ACC112 (cell line): Measurements from ENCODE around the gene FKBP7.
A peak's percentile ranks its signal among the peaks of the same experiment; 100 is the strongest.
"Not testable (repeated sequence)": the region's sequence is repeated elsewhere in the genome, so short reads cannot be mapped to it uniquely, and the experiment has no call there.

Experiments used
- H2AFZ ChIP-seq: fragments of 200-600 bp; sonication (generic); one replicate; pipeline ENCODE4 v1.6.0; 2017; ENCODE audit warnings: antibody characterized with exemption, low read length; ENCODE audit not compliant: unreplicated experiment
- H3K27ac ChIP-seq: fragments of 200-600 bp; sonication (generic); 2 replicates; pipeline ENCODE4 v1.5.1; 2014; ENCODE audit warnings: low read depth, mild to moderate bottlenecking, antibody characterized with exemption, low read length, moderate library complexity
- H3K27me3 ChIP-seq: fragments of 200-600 bp; sonication (generic); 2 replicates; pipeline ENCODE4 v1.6.1; 2014; ENCODE audit warnings: mild to moderate bottlenecking, antibody characterized with exemption, low read length, moderate library complexity, mixed read lengths; ENCODE audit not compliant: insufficient read depth
- H3K36me3 ChIP-seq: fragments of 200-600 bp; sonication (generic); 2 replicates; pipeline ENCODE4 v1.6.1; 2016; ENCODE audit warnings: mild to moderate bottlenecking, antibody characterized with exemption, low read length, moderate library complexity, mixed read lengths; ENCODE audit not compliant: insufficient read depth
- H3K4me1 ChIP-seq: fragments of 200-600 bp; sonication (generic); one replicate; pipeline ENCODE4 v1.6.1; 2016; ENCODE audit warnings: low read length, mixed read lengths; ENCODE audit not compliant: insufficient read depth, unreplicated experiment, control insufficient read depth
- H3K4me3 ChIP-seq: fragments of 200-600 bp; sonication (generic); 2 replicates; pipeline ENCODE4 v1.5.1; 2014; ENCODE audit warnings: mild to moderate bottlenecking, low read depth, low read length
- H3K79me2 ChIP-seq: fragments of 200-600 bp; sonication (generic); one replicate; pipeline ENCODE4 v1.6.0; 2016; ENCODE audit warnings: low read length; ENCODE audit not compliant: control insufficient read depth, unreplicated experiment, insufficient read depth

FKBP7 gene

GRCh38 chr2:178478439-178479274, at the start of gene FKBP7:
TSS of gene FKBP7 (minus strand) at chr2:178478600. CDS start at chr2:178478499, 101 bp downstream.
- Histone ChIP-seq H3K4me3 (peak within 1 kb of the TSS; percentile 89), H2AFZ (peak within 1 kb of the TSS; percentile 92), H3K4me1 (peaks cover 23% of the 10 kb centered on the region), H3K79me2 (peaks cover 37% of the 10 kb centered on the region), H3K36me3 (no peaks in the 10 kb centered on the region), H3K27ac (peak within 1 kb of the TSS; percentile 75), H3K27me3 (no peaks in the 10 kb centered on the region)

GRCh38 chr2:178527592-178527991, 49.2 kb upstream of the FKBP7 start:
- no peak overlapping the region for H3K4me3 ChIP-seq
- no peaks in the 10 kb centered on the region for H3K27me3 ChIP-seq
- H3K79me2 ChIP-seq = peaks cover 54% of the 10 kb centered on the region
- H3K27ac ChIP-seq = no peak overlapping the region
- H2AFZ ChIP-seq = no peak overlapping the region
- H3K4me1 ChIP-seq = peaks cover 8% of the 10 kb centered on the region
- H3K36me3 ChIP-seq = peaks cover 19% of the 10 kb centered on the region; the same call in 1 of the 2 replicates

GRCh38 chr2:178526256-178526655, 47.9 kb upstream of the FKBP7 start:
- peaks cover 9% of the 10 kb centered on the region; the same call in 1 of the 2 replicates for H3K36me3 ChIP-seq
- no peak overlapping the region for H3K4me3 ChIP-seq
- H3K27ac ChIP-seq = no peak overlapping the region
- H2AFZ ChIP-seq = no peak overlapping the region
- no peaks in the 10 kb centered on the region for H3K27me3 ChIP-seq
- peaks cover 50% of the 10 kb centered on the region for H3K79me2 ChIP-seq
- peaks cover 8% of the 10 kb centered on the region for H3K4me1 ChIP-seq

GRCh38 chr2:178525460-178525859, 47.1 kb upstream of the FKBP7 start:
- H3K4me3 ChIP-seq, H3K27me3 ChIP-seq, H3K27ac ChIP-seq, H3K36me3 ChIP-seq, H3K4me1 ChIP-seq, H2AFZ ChIP-seq: not testable (repeated sequence)
- H3K79me2 ChIP-seq = peaks cover 45% of the 10 kb centered on the region

- not testable (repeated sequence) for H3K4me3 ChIP-seq, H3K36me3 ChIP-seq, H3K27me3 ChIP-seq, H3K27ac ChIP-seq, H3K4me1 ChIP-seq, H2AFZ ChIP-seq
- peaks cover 41% of the 10 kb centered on the region for H3K79me2 ChIP-seq
These were observed 46.6 kb upstream of the FKBP7 start for GRCh38 chr2:178525010-178525409.

- Histone ChIP-seq H3K36me3 (0 out of 2 replicates have a peak, but pooled peaks cover 8% of the 10 kb centered on the region), H3K27me3 (no peaks in the 10 kb centered on the region), H2AFZ (peak overlapping the region; percentile 98), H3K4me1 (no peaks in the 10 kb centered on the region), H3K4me3 (peak overlapping the region; percentile 99), H3K27ac (peak overlapping the region; percentile 36), H3K79me2 (peaks cover 41% of the 10 kb centered on the region)
These were observed 45.3 kb upstream of the FKBP7 start for GRCh38 chr2:178523596-178524134.

GRCh38 chr2:178522950-178523595, 44.7 kb upstream of the FKBP7 start:
- Histone ChIP-seq H3K4me1 (no peaks in the 10 kb centered on the region), H3K4me3 (peak overlapping the region; percentile 99), H3K27ac (peak overlapping the region; percentile 36), H3K79me2 (peaks cover 40% of the 10 kb centered on the region), H3K36me3 (0 out of 2 replicates have a peak, but pooled peaks cover 8% of the 10 kb centered on the region), H3K27me3 (no peaks in the 10 kb centered on the region), H2AFZ (peak overlapping the region; percentile 98)

- no peak overlapping the region for H3K4me3 ChIP-seq
- H2AFZ ChIP-seq = no peak overlapping the region
- H3K79me2 ChIP-seq = peaks cover 25% of the 10 kb centered on the region
- no peak overlapping the region for H3K27ac ChIP-seq
- H3K4me1 ChIP-seq = no peaks in the 10 kb centered on the region
- no peaks in the 10 kb centered on the region for H3K27me3 ChIP-seq
- H3K36me3 ChIP-seq = no peaks in the 10 kb centered on the region
These were observed 43.1 kb upstream of the FKBP7 start for GRCh38 chr2:178521304-178522150.

GRCh38 chr2:178517496-178517895, 39.1 kb upstream of the FKBP7 start:
- Histone ChIP-seq H3K79me2 (no peaks in the 10 kb centered on the region), H3K4me3 (no peak overlapping the region), H3K27me3 (no peaks in the 10 kb centered on the region), H2AFZ (no peak overlapping the region), H3K27ac (no peak overlapping the region), H3K4me1 (peaks cover 20% of the 10 kb centered on the region), H3K36me3 (no peaks in the 10 kb centered on the region)

GRCh38 chr2:178514664-178515063, 36.3 kb upstream of the FKBP7 start:
- H3K27ac ChIP-seq = peak overlapping the region; percentile 74
- H3K79me2 ChIP-seq = no peaks in the 10 kb centered on the region
- 0 out of 2 replicates have a peak overlapping the region, but pooled peaks have one; percentile 13 for H3K4me3 ChIP-seq
- no peaks in the 10 kb centered on the region for H3K27me3 ChIP-seq
- no peak overlapping the region for H2AFZ ChIP-seq
- no peaks in the 10 kb centered on the region for H3K36me3 ChIP-seq
- peaks cover 20% of the 10 kb centered on the region for H3K4me1 ChIP-seq
